WTC11 (cell line): ENCODE results near the gene ADAM12. TPM values are rescaled to one million over a fixed set of nuclear protein-coding genes. Genes with fewer than 3 reads are reported as not detected.

Source experiments
- ATAC-seq: fragments of 200-7000 bp; cut with Tn5 transposase; 2 replicates; pipeline ENCODE4 v1.10.0; 2021; ENCODE audit warnings: mild to moderate bottlenecking, moderate library complexity
- CTCF ChIA-PET: fragments of 300-600 bp; sonication (Branson Sonifier 250); formaldehyde crosslinking; loops from one replicate; lab custom pipeline; 2021; ENCODE audit warnings: antibody characterized with exemption; lab: Charles Lee
- POLR2A ChIA-PET: fragments of 350-600 bp; sonication (Branson Sonifier 250); formaldehyde crosslinking; loops from one replicate; lab custom pipeline; 2021; ENCODE audit warnings: antibody characterized with exemption; lab: Charles Lee
- DNase-seq: peaks from one replicate; pipeline ENCODE4 v3.0.0; 2021; ENCODE audit warnings: low spot score
- H3K27ac Mint-ChIP-seq: 2 replicates; pipeline ENCODE4 v1.8.0; 2021; ENCODE audit warnings: mixed read lengths
- H3K27me3 Mint-ChIP-seq: 2 replicates; pipeline ENCODE4 v1.8.0; 2021; ENCODE audit warnings: low read depth, mild to moderate bottlenecking, moderate library complexity, mixed read lengths
- H3K36me3 Mint-ChIP-seq: 2 replicates; pipeline ENCODE4 v1.8.0; 2021; ENCODE audit warnings: mixed read lengths
- H3K4me1 Mint-ChIP-seq: 2 replicates; pipeline ENCODE4 v1.8.0; 2022; ENCODE audit warnings: mixed read lengths
- H3K4me3 Mint-ChIP-seq: 2 replicates; pipeline ENCODE4 v1.8.0; 2021; ENCODE audit warnings: mild to moderate bottlenecking, moderate library complexity, mixed read lengths
- H3K9me3 Mint-ChIP-seq: 2 replicates; pipeline ENCODE4 v1.8.0; 2021; ENCODE audit warnings: mixed read lengths
- CBFB ChIP-seq: sonication (generic); formaldehyde crosslinking; IDR thresholded peaks from 2 replicates; pipeline ENCODE4 v1.8.1; 2022; ENCODE audit warnings: mild to moderate bottlenecking, low read depth, missing genetic modification reagents
- CTCF ChIP-seq: fragments of 200-600 bp; IDR thresholded peaks from 2 replicates; pipeline ENCODE4 v1.8.0; 2022; ENCODE audit warnings: antibody characterized with exemption
- E2F5 ChIP-seq: sonication (generic); formaldehyde crosslinking; IDR thresholded peaks from 2 replicates; pipeline ENCODE4 v1.8.1; 2022; ENCODE audit warnings: mild to moderate bottlenecking, moderate library complexity, missing genetic modification reagents
- ELF4 ChIP-seq: sonication (generic); formaldehyde crosslinking; IDR thresholded peaks from 2 replicates; pipeline ENCODE4 v1.8.1; 2022; ENCODE audit warnings: low read depth, mild to moderate bottlenecking, moderate library complexity, missing genetic modification reagents
- ERG ChIP-seq: fragments of 250-450 bp; sonication (Bioruptor Pico); IDR thresholded peaks from 2 replicates; pipeline ENCODE4 v1.8.0; 2021; ENCODE audit warnings: mild to moderate bottlenecking
- ETV6 ChIP-seq: sonication (generic); formaldehyde crosslinking; IDR thresholded peaks from 2 replicates; pipeline ENCODE4 v1.8.1; 2022; ENCODE audit warnings: mild to moderate bottlenecking, missing genetic modification reagents
- FOXK1 ChIP-seq: sonication (generic); formaldehyde crosslinking; IDR thresholded peaks from 2 replicates; pipeline ENCODE4 v1.8.0; 2022; ENCODE audit warnings: mild to moderate bottlenecking, moderate library complexity, missing genetic modification reagents
- IRF2 ChIP-seq: sonication (generic); formaldehyde crosslinking; IDR thresholded peaks from 2 replicates; pipeline ENCODE4 v1.8.0; 2022; ENCODE audit warnings: low read depth, missing genetic modification reagents, borderline replicate concordance
- JUN ChIP-seq: sonication (generic); formaldehyde crosslinking; IDR thresholded peaks from 2 replicates; pipeline ENCODE4 v1.8.0; 2023; ENCODE audit warnings: mild to moderate bottlenecking, missing genetic modification reagents
- NFATC4 ChIP-seq: fragments of 250-450 bp; sonication (Bioruptor Pico); IDR thresholded peaks from 2 replicates; pipeline ENCODE4 v1.9.0; 2021; ENCODE audit warnings: mild to moderate bottlenecking
- NR1H2 ChIP-seq: sonication (generic); formaldehyde crosslinking; IDR thresholded peaks from 2 replicates; pipeline ENCODE4 v1.9.0; 2021; ENCODE audit warnings: mild to moderate bottlenecking, moderate library complexity, missing genetic modification reagents
- OVOL2 ChIP-seq: fragments of 250-450 bp; sonication (Bioruptor Pico); IDR thresholded peaks from 2 replicates; pipeline ENCODE4 v1.9.0; 2021; ENCODE audit warnings: mild to moderate bottlenecking, borderline replicate concordance
- SMAD4 ChIP-seq: sonication (generic); formaldehyde crosslinking; IDR thresholded peaks from 2 replicates; pipeline ENCODE4 v1.8.0; 2022; ENCODE audit warnings: mild to moderate bottlenecking, missing genetic modification reagents
- ZNF219 ChIP-seq: sonication (generic); formaldehyde crosslinking; IDR thresholded peaks from 2 replicates; pipeline ENCODE4 v1.8.0; 2023; ENCODE audit warnings: missing genetic modification reagents, mild to moderate bottlenecking, borderline replicate concordance
- total RNA-seq: library from RNA; stranded (reverse); gene quantifications from 3 replicates; pipeline ENCODE4 v1.2.3, GENCODE V29; 2021
- TF ChIP-seq, protein P1 (sequence below): sonication (generic); formaldehyde crosslinking; IDR thresholded peaks from 2 replicates; pipeline ENCODE4 v1.8.1; 2023; ENCODE audit warnings: mild to moderate bottlenecking, missing genetic modification reagents
- TF ChIP-seq, protein P2 (sequence below): sonication (generic); formaldehyde crosslinking; IDR thresholded peaks from 2 replicates; pipeline ENCODE4 v1.8.0; 2023; ENCODE audit warnings: missing genetic modification reagents
- TF ChIP-seq, protein P3 (sequence below): sonication (generic); formaldehyde crosslinking; IDR thresholded peaks from 2 replicates; pipeline ENCODE4 v1.8.0; 2022; ENCODE audit warnings: mild to moderate bottlenecking, missing genetic modification reagents
- TF ChIP-seq, protein P4 (sequence below): sonication (generic); formaldehyde crosslinking; IDR thresholded peaks from 2 replicates; pipeline ENCODE4 v1.8.1; 2023; ENCODE audit warnings: mild to moderate bottlenecking, missing genetic modification reagents, borderline replicate concordance

The ADAM12 gene
- total RNA-seq, 1 experiment from 2014 or later, result 0.22 TPM

DNA sequence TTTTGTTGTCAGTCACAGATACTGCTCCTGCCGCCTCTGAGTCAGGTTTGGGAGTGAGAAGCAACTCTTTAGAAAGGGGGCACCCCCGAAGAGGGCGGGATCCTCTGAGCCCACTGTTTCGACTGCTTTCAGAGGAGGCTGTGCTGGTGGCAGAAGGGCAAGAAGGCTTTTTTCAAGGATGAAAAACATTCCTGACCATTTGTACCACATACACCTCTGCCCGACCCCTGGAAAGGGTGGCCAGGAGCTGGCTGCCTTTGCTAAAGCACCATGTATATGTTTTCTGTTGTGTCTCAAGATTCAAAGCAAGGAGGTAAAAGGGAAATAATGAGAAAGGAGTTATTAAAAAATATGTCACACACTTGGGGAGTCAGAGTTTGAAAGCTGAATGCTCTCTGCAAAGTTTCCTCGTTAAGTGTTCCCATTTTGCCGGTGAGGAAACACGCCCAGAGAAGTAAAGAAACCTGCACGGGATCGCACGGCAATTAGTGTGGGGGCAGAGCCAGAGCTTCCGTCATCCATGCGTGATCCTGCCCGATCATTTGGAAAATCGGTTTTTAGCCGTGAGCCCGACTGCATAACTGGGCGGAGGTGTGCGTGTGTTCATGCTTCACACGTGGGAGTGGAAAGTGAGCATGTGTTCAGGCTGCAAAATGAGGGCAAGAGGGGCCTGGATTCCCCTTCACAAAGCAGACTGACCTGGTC, 163.2 kb downstream of the ADAM12 start:
- TF ChIP-seq FOXK1 (no peak), CTCF (no peak), JUN (CRISPR knock-in tag) (no peak), ETV6 (CRISPR knock-in tag) (no peak), OVOL2 (CRISPR knock-in tag) (no peak), E2F5 (no peak), ZNF219 (CRISPR knock-in tag) (no peak)
- TF ChIP-seq, protein P1, sequence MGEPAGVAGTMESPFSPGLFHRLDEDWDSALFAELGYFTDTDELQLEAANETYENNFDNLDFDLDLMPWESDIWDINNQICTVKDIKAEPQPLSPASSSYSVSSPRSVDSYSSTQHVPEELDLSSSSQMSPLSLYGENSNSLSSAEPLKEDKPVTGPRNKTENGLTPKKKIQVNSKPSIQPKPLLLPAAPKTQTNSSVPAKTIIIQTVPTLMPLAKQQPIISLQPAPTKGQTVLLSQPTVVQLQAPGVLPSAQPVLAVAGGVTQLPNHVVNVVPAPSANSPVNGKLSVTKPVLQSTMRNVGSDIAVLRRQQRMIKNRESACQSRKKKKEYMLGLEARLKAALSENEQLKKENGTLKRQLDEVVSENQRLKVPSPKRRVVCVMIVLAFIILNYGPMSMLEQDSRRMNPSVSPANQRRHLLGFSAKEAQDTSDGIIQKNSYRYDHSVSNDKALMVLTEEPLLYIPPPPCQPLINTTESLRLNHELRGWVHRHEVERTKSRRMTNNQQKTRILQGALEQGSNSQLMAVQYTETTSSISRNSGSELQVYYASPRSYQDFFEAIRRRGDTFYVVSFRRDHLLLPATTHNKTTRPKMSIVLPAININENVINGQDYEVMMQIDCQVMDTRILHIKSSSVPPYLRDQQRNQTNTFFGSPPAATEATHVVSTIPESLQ (CRISPR knock-in tag), result no peak
- TF ChIP-seq, protein P2, sequence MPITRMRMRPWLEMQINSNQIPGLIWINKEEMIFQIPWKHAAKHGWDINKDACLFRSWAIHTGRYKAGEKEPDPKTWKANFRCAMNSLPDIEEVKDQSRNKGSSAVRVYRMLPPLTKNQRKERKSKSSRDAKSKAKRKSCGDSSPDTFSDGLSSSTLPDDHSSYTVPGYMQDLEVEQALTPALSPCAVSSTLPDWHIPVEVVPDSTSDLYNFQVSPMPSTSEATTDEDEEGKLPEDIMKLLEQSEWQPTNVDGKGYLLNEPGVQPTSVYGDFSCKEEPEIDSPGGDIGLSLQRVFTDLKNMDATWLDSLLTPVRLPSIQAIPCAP (CRISPR knock-in tag), result no peak
- no peak overlapping the region for H3K27ac Mint-ChIP-seq
- peaks cover 26% of the 10 kb centered on the region for H3K4me1 Mint-ChIP-seq
- CTCF ChIA-PET, result interaction anchor here (0.5 kb wide), 1 partner anchor 252 kb away, joined by 4 read pairs; no protein-coding TSS in a partner anchor
- H3K36me3 Mint-ChIP-seq, result no peaks in the 10 kb centered on the region
- no peaks in the 10 kb centered on the region for H3K9me3 Mint-ChIP-seq
- H3K4me3 Mint-ChIP-seq, result no peak overlapping the region
- no peaks in the 10 kb centered on the region for H3K27me3 Mint-ChIP-seq
- POLR2A ChIA-PET, result no interaction called here
- ATAC-seq (no peak; the same call in 1 of the 2 replicates), DNase-seq (no peak)

GRCh38 chr10:126223512-126224067, 164.7 kb downstream of the ADAM12 start:
- Mint-ChIP-seq H3K4me3 (no peak overlapping the region), H3K27me3 (no peaks in the 10 kb centered on the region), H3K9me3 (no peaks in the 10 kb centered on the region), H3K4me1 (peaks cover 20% of the 10 kb centered on the region), H3K27ac (no peak overlapping the region), H3K36me3 (no peaks in the 10 kb centered on the region)
- CTCF ChIA-PET, result interaction anchor here (1.1 kb wide), 1 partner anchor 243 kb away, joined by 3 read pairs; no protein-coding TSS in a partner anchor
- DNase-seq, result no peak
- POLR2A ChIA-PET, result no interaction called here
- no peak for ATAC-seq
- TF ChIP-seq, protein P1 (CRISPR knock-in tag), result no peak
- TF ChIP-seq NFATC4 (CRISPR knock-in tag) (no peak), NR1H2 (CRISPR knock-in tag) (no peak), ELF4 (CRISPR knock-in tag) (no peak), ERG (CRISPR knock-in tag) (no peak), ZNF219 (CRISPR knock-in tag) (no peak), IRF2 (CRISPR knock-in tag) (no peak), SMAD4 (CRISPR knock-in tag) (no peak), CBFB (CRISPR knock-in tag) (no peak)
- TF ChIP-seq, protein P3, sequence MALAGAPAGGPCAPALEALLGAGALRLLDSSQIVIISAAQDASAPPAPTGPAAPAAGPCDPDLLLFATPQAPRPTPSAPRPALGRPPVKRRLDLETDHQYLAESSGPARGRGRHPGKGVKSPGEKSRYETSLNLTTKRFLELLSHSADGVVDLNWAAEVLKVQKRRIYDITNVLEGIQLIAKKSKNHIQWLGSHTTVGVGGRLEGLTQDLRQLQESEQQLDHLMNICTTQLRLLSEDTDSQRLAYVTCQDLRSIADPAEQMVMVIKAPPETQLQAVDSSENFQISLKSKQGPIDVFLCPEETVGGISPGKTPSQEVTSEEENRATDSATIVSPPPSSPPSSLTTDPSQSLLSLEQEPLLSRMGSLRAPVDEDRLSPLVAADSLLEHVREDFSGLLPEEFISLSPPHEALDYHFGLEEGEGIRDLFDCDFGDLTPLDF (CRISPR knock-in tag), result no peak
- TF ChIP-seq, protein P4, sequence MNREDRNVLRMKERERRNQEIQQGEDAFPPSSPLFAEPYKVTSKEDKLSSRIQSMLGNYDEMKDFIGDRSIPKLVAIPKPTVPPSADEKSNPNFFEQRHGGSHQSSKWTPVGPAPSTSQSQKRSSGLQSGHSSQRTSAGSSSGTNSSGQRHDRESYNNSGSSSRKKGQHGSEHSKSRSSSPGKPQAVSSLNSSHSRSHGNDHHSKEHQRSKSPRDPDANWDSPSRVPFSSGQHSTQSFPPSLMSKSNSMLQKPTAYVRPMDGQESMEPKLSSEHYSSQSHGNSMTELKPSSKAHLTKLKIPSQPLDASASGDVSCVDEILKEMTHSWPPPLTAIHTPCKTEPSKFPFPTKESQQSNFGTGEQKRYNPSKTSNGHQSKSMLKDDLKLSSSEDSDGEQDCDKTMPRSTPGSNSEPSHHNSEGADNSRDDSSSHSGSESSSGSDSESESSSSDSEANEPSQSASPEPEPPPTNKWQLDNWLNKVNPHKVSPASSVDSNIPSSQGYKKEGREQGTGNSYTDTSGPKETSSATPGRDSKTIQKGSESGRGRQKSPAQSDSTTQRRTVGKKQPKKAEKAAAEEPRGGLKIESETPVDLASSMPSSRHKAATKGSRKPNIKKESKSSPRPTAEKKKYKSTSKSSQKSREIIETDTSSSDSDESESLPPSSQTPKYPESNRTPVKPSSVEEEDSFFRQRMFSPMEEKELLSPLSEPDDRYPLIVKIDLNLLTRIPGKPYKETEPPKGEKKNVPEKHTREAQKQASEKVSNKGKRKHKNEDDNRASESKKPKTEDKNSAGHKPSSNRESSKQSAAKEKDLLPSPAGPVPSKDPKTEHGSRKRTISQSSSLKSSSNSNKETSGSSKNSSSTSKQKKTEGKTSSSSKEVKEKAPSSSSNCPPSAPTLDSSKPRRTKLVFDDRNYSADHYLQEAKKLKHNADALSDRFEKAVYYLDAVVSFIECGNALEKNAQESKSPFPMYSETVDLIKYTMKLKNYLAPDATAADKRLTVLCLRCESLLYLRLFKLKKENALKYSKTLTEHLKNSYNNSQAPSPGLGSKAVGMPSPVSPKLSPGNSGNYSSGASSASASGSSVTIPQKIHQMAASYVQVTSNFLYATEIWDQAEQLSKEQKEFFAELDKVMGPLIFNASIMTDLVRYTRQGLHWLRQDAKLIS, result no peak
